ENCODE results near the gene VSX1.

The VSX1 gene

DNA sequence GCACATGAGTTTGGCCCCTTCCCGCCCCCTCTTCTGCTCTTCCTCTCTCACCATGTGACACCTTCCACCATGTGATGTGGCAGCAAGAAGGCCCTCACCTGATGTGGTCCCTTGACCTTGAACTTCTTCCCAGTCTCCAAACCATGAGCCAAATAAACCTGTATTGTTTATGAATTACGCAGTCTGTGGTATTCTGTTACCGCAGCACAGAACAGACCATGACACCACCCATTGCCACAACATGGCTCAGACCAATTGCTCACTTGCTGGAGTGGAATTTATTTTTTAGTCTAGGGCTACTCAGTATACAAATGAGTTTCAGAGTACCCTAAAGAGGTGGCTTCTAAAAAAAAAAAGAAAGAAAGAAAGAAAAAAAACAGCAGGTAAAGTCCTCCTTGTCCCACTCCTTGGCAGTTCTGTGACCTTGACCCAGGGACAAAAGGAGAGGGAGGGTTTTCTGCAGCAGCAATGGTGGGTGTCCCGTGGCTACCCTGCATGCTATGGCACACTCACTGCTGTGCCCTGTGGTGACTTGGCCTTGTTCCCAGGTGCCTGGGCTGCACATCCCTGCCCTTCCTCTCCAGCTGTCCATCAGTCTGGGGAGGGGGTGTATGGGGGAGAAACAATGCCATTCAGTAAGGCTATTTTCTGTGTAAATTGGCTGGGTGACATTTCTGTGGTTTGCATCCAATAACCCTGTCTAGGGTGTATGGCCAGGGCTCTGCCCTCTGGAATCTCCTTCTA, 5.4 kb upstream of the VSX1 start:
- DNase-seq (ENCODE audit: low read depth, low spot score) = no peak

DNA sequence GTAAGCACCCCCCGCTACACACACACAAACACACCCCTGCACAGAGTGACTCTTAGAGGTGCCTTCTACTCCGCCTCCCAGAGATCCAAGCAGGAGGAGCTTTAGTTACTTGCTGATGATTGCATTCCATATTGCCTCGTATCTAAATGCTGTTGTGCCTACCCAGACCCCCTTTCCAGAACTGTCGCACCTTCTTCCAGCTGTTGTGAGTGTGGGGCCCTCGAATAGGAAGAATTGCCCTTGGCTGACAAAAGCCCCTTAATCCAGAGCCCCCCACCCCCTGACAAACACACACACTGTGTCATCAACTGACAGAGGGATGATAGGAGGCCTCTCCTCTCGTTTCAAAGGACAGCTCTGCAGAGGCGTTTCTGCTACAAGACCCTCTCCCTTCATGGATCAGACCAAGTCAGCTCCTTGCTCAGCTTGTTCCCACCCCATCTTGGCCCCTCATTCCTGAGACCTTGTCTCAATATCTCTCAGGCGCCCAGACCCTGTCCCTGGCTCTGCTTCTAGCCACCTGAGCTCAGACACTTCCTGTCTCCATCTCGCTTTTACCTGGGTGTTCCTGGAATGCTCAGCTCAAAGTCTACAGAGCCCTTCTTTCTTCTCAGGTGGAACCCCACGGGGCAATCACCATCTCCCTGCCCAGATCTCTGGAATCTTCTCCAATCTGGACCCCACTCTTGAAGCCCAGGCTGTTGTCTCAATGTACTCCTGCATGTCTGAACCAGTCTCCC, 4.0 kb upstream of the VSX1 start:
- DNase-seq (ENCODE audit: low read depth, low spot score) = no peak

DNA sequence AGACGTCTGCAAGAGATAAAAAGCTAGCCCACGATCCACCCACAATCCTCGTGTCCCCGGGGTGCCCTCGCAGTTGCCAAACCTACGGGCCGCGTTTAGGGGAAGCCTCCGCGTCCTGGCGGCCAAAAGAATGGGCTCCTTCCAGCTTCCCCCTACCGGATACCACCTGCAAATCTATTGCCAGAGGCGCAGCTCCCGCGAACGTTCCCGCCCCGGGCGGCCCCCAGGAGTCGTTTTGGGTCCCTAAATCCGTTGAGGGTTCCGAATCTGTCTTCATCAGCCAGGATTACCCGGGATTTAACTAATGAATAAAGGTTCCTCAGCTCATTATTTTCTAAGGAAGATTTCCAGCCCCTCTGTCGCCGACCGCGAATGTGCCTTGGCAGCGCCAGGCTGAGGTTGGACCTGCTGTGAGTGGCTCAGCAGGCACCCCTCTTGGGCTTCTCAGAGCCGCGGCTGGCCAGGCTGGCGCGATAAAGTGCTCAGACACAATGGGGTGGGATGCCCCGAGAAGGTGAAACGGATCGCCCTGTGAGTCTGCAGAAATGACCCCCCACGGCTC, 2.8 kb upstream of the VSX1 start:
- DNase-seq (ENCODE audit: low read depth, low spot score) = no peak

DNA sequence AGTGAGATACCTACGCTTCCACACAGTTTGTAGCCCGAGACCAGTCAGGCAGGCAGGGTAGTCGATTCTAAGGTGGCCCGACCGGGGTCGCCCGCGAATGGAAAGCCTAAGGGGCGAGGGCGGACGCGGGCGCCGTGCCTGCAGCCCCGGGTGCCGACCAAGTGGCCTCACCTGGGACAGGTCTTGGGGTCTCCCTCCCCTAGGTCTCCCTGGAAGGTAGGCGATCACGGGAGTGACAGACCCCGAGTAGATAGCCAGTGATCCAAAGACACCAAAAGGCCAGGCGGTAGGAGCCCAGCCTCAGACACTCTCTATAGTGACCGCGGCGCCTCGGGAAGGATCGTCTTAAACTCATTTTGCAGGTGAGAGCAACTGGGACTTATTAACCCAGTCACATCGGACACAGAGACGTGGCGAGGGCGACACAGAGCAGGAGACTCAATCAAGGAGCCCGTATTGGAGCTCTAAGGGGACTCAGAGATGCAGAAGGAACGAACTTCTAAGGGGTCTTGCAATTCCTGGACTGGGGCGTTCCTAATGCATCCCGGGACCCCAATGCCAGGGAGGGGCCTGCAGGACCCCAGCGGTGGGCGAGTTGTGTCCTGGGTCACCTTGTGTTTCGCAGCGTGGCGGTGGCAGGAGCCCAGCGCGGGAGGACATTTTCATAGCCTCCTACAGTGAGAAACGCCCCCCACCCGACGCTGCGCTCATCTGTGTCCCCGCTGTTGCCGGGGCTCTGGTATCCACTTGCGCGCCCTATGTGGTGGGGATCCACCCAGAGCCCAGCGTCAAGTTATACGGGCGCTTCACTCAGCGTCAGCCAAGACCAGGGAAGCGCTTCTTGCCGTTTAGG, 2.1 kb upstream of the VSX1 start:
- DNase-seq (ENCODE audit: low read depth, low spot score) = no peak

- no peak for DNase-seq (ENCODE audit: low read depth, low spot score)
These were observed 1.3 kb upstream of the VSX1 start for GRCh38 chr20:25083141-25083772.

DNA sequence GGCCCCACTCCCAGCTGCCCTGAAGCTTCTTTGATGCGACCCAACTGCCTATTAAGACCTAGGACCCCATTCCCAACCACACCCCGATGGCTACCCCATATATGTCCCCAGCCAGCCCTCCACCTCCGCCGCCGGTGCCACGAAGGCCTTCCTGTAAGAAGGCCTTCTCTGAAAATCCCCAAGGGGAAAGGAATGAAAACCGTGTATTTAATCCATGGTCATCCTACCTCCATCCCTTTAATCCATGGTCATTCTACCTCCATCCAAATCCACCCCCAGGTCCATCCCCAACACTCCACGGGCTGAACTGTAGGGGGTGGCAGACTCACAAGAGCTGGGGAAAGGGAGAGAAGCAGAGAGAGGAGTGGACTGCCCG, 545 bp upstream of the VSX1 start:
- no peak for DNase-seq (ENCODE audit: low read depth, low spot score)

GRCh38 chr20:25081065-25081729, 744 bp downstream of the VSX1 start:
- no peak for DNase-seq (ENCODE audit: low read depth, low spot score)

DNA sequence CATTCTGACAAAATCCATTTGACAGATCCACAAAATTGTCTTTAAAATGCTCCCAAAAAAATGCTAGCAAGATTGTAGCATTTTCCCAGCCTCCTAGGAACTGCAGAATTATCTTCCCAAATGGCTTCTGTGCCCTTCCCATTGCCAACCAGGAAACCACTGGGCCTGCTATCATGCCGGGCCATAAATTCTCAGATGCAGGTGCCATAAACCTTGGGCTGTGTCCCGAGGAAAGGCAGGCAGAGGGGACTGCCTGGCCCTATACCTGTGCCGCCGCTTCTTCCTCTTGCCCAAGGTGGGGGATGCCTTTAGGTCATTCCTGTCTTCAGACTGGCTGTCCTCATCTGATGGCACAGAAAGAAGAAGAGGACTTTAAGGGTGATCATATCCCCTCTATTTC, 2.8 kb downstream of the VSX1 start:
- no peak for DNase-seq (ENCODE audit: low read depth, low spot score)

- no peak for DNase-seq (ENCODE audit: low read depth, low spot score)
These were observed 3.3 kb downstream of the VSX1 start for GRCh38 chr20:25078662-25079061.

DNA sequence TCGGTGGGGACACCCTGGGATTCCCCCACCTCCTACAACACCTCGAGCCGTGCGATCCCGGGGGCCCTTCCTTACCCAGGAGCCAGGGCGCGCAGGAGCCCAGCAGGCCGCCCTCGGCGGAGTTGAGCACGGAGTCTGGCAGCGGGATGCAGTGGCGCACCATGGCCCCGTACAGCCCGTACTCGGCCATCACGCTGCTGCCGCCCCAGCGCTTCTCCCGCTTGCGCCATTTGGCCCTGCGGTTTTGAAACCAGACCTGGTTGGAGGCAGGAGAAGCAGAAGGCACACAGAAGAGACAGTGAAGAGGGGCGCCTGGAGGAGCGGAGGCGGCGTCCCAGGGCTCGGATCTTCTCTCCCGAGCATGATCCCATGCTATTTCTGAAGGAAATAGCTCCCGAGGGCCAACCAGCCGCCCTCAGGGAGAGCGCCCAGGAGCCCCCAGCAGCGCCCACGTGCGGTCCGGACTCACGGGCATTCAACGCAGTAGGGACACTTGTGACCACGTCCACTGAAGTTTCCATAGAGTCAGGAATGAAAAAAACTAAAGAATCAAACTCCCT, 4.3 kb downstream of the VSX1 start:
- no peak for DNase-seq (ENCODE audit: low read depth, low spot score)

GRCh38 chr20:25076731-25077609, 5.0 kb downstream of the VSX1 start:
- no peak for DNase-seq (ENCODE audit: low read depth, low spot score)

GRCh38 chr20:25076201-25076600, 5.7 kb downstream of the VSX1 start:
- no peak for DNase-seq (ENCODE audit: low read depth, low spot score)

- DNase-seq (ENCODE audit: low read depth, low spot score) = no peak
These were observed 8.4 kb downstream of the VSX1 start for GRCh38 chr20:25073544-25073943.

- no peak for DNase-seq (ENCODE audit: low read depth, low spot score)
These were observed 9.6 kb downstream of the VSX1 start for GRCh38 chr20:25072226-25072811.

- DNase-seq (ENCODE audit: low read depth, low spot score) = no peak
These were observed 10.2 kb downstream of the VSX1 start for GRCh38 chr20:25071734-25072133.

DNA sequence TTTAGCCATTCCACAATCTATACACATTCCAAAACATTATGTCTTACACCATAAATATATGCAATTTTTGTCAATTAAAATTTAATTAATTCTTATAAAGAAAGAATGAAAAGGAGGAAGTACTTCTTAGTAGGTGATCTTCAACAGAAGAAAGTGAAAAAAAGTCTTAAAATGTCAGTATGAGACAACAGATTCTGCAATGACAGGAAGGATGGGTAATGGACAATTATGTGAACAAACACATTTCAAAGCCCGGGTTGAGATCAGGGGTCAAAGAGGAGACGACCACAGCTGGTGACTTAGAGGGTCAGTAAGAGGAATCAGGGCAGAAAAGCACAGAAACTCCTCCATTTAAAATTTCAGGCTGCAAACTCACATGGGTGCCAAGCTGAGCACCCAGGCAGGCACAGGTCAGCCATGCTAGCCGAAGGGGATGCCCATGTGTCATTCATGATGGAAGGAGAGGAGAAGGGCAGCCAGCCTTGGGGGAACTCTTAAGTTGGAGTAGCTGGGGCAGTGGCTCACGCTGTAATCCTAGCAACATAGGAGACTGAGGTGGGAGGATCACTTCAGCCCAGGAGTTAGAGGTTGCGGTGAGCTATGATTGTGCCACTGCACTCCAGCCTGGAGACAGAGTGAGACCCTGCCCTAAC, 11.0 kb downstream of the VSX1 start:
- DNase-seq (ENCODE audit: low read depth, low spot score) = no peak

DNA sequence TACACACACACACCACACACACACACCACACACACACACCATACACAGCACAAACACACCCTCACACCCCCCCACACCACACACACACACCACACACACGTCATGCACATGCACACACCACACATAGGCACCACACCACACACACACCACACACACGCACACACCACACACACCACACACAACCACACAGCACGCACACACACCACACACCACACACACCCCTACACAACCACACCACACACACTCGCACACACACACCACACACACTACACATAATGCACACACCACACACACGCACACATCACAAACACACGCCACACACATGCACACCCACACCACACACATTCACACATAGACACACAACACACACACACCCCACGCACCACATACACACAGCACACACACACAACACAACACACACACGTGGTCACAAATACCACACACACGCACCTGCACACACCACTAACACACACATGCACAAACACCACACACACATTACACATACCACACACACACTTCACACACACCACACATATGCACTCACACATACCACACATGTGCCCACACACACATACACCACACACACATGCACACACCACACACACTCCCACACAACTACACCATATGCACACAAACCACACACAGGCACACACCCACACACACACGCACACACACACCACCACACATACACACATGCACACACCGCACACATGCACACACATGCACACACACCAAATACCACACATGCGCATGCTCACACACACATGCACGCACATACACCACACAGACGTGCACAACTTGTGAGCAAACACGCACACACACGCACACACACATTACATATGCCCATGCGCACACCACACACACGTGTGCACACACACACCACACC, 14.6 kb downstream of the VSX1 start:
- DNase-seq (ENCODE audit: low read depth, low spot score) = no peak

GRCh38 chr20:25066386-25066785, 15.6 kb downstream of the VSX1 start:
- DNase-seq (ENCODE audit: low read depth, low spot score) = no peak
